Stimulated activated CD8-positive, alpha-beta memory T cell treated with anti-CD3 and anti-CD28 coated beads, Interleukin-4, amount 100 ng/mL, for 4 hours (primary cell): Measurements from ENCODE around the gene SSX2B.
"Not testable (repeated sequence)": the region's sequence is repeated elsewhere in the genome, so short reads cannot be mapped to it uniquely, and the experiment has no call there.

Source experiments
- DNase-seq, 2 donors: peaks; one replicate each; pipeline ENCODE4 v3.0.0-alpha.2; 2020; ENCODE audit warnings: low read depth in 2 of 2, low spot score in 1 of 2

Gene SSX2B, protein sequence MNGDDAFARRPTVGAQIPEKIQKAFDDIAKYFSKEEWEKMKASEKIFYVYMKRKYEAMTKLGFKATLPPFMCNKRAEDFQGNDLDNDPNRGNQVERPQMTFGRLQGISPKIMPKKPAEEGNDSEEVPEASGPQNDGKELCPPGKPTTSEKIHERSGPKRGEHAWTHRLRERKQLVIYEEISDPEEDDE

DNA sequence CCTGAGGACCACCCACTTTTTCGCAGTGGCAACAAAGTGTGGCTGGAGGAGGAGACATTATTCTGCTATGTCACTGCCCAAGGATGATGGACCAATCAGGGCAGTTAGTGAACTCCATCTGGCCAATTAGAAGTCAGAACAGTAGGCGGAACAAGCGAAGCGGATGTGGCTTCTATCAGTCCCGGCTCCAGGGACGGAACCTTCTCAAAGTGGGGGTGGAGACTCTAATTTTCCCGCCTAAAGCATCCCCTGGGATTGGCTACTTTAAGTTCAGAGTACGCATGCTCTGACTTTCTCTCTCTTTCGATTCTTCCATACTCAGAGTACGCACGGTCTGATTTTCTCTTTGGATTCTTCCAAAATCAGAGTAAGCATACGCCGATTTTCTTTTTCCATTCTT is at the start of gene SSX2B:
SSX2B (plus strand) TSS at position 301 of the 400 bp plus-strand sequence. CDS start 1,429 bp downstream, outside the sequence.
- DNase-seq = not testable (repeated sequence)

DNA sequence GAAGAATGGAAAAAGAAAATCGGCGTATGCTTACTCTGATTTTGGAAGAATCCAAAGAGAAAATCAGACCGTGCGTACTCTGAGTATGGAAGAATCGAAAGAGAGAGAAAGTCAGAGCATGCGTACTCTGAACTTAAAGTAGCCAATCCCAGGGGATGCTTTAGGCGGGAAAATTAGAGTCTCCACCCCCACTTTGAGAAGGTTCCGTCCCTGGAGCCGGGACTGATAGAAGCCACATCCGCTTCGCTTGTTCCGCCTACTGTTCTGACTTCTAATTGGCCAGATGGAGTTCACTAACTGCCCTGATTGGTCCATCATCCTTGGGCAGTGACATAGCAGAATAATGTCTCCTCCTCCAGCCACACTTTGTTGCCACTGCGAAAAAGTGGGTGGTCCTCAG is 44.0 kb upstream of the SSX2B start, which contains the start of gene SSX2:
SSX2 (minus strand) TSS at position 101 of the 400 bp plus-strand sequence. CDS start 1,429 bp downstream, outside the sequence.
- not testable (repeated sequence) for DNase-seq

DNA sequence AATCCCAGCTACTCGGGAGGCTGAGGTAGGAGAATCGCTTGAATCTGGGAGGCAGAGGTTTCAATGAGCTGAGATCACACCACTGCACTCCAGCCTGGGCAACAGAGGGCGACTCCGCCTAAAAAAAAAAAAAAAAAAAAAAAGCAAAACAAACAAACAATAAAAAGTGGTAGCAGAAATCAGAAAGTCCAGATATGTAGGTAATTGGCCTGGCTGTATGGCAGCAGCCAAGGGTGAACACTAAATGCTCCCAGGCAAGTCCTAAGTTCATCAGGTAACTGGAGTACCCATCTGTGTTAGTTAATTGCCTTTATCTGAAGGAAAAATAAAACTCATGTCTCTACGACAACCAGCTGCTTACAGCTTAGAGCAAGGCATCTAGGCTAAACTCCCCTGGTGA is 14.9 kb downstream of the SSX2B start:
- DNase-seq = not testable (repeated sequence)

DNA sequence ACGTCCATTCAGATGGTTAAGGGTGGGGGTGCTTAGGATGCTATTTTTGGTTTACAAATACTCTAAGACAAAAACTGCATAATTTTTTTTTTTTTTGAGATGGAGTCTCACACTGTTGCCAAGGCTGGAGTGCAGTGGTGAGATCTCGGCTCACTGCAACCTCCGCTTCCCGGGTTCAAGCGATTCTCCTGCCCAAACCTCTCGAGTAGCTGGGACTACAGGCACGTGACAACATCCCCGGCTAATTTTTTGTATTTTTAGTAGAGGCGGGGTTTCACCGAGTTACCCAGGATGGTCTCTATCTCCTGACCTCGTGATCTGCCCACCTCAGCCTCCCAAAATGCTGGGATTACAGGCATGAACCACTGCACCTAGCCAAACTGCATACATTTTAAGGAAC is 22.5 kb downstream of the SSX2B start:
- DNase-seq = not testable (repeated sequence)

DNA sequence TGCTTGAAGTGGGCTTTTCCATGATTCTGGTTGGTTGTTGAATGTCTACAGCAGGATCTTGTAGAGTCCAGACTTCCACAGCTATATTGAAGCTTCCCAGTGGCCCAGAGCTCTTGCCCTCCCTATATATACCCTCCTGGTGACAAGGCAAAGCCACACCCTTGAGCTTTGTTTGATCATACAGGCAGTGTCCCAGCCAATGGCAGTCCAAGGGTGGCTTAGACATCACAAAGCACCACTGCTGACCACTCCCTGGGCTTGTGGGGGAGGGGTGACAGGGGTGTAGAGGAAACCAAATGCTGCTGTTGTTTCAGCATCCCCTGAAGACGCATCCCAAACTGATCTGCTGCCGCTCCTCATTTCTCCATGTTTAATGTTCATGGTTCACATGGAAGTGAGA is 46.3 kb downstream of the SSX2B start, which contains the start of gene SPANXN5:
SPANXN5 (minus strand) TSS at position 101 of the 400 bp plus-strand sequence; CDS start at position 22, 79 bp downstream.
- not testable (repeated sequence) for DNase-seq

DNA sequence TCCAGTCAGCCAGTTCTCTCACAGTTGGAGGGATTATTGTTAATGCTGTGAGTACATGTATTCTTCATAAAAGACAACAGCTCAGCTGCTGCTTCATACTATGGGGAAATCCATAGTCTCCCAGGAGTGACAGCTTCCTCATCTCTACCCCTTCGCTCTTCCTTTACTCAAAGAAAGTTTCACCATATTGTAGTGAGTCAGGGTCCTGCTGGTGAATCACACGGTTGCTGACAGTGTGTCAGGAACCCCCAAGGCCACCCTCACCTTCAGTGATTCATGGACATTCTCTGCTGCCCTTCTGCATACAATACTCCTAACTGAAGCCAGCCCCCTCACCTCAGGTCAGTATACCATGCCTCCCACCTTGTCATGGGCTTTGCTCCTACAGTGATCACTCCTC is 53.8 kb downstream of the SSX2B start:
- DNase-seq = not testable (repeated sequence)
